Choroid plexus epithelial cell (primary cell): ENCODE results near the gene KLF4.

ENCODE experiments used
- DNase-seq: peaks from one replicate; pipeline ENCODE4 v3.0.0-alpha.2; 2010; ENCODE audit warnings: low read depth
- H3K4me3 ChIP-seq: 2 replicates; pipeline ENCODE4 v1.5.1; 2011; ENCODE audit warnings: low read depth, mild to moderate bottlenecking, control low read depth, low read length, moderate library complexity
- TF ChIP-seq, protein P1 (sequence below): conservative IDR thresholded peaks from 2 replicates; pipeline ENCODE4 v1.5.1; 2011; ENCODE audit warnings: low read depth, mild to moderate bottlenecking, control low read depth, inconsistent platforms, low read length, moderate library complexity

The KLF4 gene

DNA sequence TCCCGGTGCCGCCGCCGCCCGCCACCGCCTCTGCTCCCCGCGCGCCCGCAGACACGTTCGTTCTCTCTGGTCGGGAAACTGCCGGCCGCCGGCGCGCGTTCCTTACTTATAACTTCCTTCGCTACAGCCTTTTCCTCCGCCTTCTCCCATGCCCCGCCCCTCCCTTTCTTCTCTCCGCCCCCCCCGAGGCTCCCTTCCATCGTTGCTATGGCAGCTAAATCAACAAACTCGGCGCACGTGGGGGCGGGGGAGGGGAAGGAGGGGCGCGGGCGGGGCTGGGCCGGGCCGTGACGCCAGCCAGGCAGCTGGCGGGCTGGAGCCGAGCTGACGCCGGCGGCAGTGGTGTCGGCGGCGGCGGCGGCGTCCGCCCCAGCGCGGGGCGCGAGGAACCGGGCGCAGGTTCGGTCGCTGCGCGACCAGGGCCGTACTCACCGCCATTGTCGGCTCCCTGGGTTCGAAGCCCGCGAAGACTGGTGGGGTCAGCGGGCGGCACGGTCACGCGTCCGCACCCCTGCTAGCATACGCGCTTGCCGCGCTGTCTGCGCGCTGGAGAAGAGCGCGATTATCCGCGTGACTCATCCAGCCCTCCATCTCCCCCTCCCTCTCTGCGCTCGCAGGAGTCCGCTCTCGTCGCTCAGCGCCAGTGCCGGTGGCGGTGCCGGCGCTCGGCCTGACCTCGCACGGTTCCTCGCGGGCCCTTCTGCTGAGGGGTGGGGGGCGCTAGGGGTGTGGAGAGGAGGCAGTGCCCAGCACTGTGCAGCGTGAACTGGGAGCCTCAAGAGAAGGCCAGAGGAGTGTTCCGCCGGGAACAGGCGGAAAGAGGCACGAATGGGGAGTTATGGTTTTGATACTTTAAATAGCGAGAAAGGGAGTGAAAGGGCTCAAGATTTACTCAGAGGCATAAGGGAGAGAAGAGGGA, at the start of gene KLF4:
TSS of gene KLF4 (minus strand) at position 83 of the 919 bp plus-strand sequence. CDS start 597 bp downstream, outside the sequence.
- peak; percentile 96 for DNase-seq
- H3K4me3 ChIP-seq, result peak within 1 kb of the TSS; percentile 70
- TF ChIP-seq, protein P1, sequence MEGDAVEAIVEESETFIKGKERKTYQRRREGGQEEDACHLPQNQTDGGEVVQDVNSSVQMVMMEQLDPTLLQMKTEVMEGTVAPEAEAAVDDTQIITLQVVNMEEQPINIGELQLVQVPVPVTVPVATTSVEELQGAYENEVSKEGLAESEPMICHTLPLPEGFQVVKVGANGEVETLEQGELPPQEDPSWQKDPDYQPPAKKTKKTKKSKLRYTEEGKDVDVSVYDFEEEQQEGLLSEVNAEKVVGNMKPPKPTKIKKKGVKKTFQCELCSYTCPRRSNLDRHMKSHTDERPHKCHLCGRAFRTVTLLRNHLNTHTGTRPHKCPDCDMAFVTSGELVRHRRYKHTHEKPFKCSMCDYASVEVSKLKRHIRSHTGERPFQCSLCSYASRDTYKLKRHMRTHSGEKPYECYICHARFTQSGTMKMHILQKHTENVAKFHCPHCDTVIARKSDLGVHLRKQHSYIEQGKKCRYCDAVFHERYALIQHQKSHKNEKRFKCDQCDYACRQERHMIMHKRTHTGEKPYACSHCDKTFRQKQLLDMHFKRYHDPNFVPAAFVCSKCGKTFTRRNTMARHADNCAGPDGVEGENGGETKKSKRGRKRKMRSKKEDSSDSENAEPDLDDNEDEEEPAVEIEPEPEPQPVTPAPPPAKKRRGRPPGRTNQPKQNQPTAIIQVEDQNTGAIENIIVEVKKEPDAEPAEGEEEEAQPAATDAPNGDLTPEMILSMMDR, result no peak

DNA sequence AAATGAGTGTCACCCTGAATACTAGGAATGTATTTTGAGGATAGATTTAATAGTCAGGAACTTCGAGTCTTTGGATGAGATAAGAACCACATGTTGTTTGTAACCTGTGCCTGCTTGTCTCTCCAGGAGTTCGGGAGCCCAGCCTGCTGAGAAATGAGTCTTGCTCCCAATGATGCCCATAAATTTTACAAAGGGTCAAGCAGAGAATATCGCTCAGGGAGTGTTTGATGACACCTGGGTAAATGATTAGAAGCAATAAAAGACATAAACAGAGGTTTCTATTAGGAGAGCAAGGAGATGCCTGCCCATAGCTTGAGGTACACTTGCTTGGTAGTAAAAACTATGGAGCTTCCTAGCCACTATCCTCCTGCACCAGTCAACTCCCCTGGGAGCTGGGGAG, 46.9 kb upstream of the KLF4 start:
- no peak overlapping the region for H3K4me3 ChIP-seq
- DNase-seq, result no peak
- TF ChIP-seq, protein P1, result no peak

DNA sequence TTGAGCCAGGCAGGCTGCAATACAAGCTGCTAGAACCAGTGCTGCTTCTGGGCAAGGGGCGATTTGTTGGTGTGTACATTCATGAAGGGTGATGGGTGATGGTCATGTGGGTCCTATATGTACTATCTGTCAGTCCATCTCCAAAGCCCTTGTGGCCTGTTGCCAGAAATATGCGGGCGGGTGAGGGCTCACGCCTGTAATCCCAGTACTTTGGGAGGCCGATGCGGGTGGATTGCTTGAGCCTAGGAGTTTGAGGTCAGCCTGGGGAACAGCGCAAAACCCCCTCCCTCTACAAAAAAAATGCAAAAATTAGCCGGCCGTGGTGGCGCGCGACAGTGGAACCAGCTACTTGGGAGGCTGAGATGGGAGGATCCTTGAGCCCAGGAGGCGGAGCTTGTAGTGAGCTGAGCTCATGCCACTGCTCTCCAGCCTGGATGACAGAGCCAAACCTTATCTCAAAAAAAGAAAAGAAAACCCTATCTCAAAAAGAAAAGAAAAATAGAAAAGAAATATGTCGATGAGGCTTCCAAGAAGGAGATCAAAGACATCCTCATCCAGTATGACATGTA, 45.0 kb upstream of the KLF4 start:
- DNase-seq, result no peak
- no peak overlapping the region for H3K4me3 ChIP-seq
- TF ChIP-seq, protein P1, result no peak

DNA sequence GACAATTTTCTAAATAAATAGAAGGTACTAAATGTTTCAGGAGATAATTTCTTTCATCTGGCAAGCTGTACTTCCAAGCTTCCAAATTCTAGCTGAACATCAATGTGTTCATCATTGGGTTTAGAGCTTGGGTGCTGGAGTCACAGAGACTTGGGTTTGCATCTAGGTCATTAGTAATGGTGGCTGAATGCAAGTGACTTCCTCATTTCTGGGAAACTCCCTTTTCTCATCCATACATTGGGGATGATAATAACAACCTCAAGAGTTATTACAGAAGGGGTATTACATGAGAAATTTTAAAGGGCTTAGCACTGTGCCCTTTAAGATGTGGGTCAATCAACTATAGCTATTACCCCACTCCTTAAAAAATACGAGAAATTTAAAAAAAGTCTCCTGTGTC, 41.1 kb upstream of the KLF4 start:
- TF ChIP-seq, protein P1, result no peak
- no peak for DNase-seq

DNA sequence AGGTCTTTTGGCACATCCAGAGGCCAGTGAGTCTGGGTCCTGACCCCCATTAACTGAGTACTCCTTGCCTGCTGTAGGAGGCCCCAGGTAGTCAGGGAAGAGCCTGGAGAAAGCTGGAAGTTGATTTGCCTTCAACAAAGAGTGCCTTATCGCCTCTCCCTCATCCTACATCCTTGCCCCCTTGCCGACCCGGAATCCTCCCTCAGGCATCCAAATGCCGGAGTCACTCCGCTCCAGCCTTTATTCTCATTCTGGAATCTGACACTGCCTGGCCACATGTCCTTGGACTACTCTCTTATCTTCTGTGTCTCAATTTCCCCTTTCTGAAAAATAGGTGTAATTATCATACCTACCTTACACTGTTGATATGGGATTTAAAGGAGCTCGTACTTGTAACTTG, 39.1 kb upstream of the KLF4 start:
- no peak overlapping the region for H3K4me3 ChIP-seq

More for the DNA sequence above, 41.1 kb upstream of the KLF4 start:
- H3K4me3 ChIP-seq, result no peak overlapping the region

DNA sequence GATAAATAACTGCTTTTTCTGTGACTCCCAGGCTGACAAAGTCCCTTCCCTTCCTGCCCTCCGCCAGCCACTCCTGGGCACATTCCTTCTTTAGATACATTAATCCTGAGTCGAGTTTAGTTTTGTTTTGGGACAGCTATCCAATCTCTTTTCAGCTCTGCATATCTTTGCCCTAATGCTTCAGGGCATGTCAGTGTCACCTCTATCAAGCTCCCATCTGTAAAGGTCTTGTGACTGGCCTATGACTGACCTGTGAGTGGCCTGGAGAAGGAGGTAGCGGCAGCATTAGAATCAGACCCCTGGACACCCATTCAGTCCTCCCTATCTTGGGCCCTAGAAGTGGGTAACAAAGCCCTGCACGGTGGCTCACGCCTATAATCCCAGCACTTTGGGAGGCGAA, 34.0 kb upstream of the KLF4 start:
- H3K4me3 ChIP-seq, result no peak overlapping the region

More for the DNA sequence above, 39.1 kb upstream of the KLF4 start:
- DNase-seq, result no peak
- TF ChIP-seq, protein P1, result no peak

More for the DNA sequence above, 34.0 kb upstream of the KLF4 start:
- TF ChIP-seq, protein P1, result no peak
- DNase-seq, result no peak
